Heart left ventricle (tissue), 16 donors: ENCODE data around the gene SLC45A3. TPM values are rescaled to one million over a fixed set of nuclear protein-coding genes. Genes with fewer than 3 reads are reported as not detected.
A peak's percentile ranks its signal among the peaks of the same experiment; 100 is the strongest.

ENCODE experiments used
- ATAC-seq, 4 donors: fragments of 200-7000 bp; cut with Tn5 transposase; one replicate each; pipeline ENCODE4 v1.9.1; 2020 to 2022; ENCODE audit warnings: moderate library complexity in 4 of 4, mild to moderate bottlenecking in 3 of 4, moderate number of reproducible peaks in 1 of 4
- DNase-seq, 5 donors: peaks; one replicate each; pipeline ENCODE4 v3.0.0-alpha.2; 2020
- H3K27ac ChIP-seq, 12 donors: fragments of 200-600 bp; sonication (generic) in 4 of 12; one replicate each; pipeline versions ENCODE4 v1.5.0 to v1.8.0; 2016 to 2022; ENCODE audit warnings: mild to moderate bottlenecking in 2 of 12
- H3K27me3 ChIP-seq, 9 donors: fragments of 200-600 bp; sonication (generic) in 2 of 9; one replicate each; pipeline versions ENCODE4 v1.5.1 to v1.8.0; 2016 to 2022; ENCODE audit warnings: mild to moderate bottlenecking in 3 of 9
- H3K36me3 ChIP-seq, 9 donors: fragments of 200-600 bp; sonication (generic) in 2 of 9; one replicate each; pipeline versions ENCODE4 v1.5.0 to v1.8.0; 2018 to 2022; ENCODE audit warnings: mild to moderate bottlenecking in 2 of 9
- H3K4me1 ChIP-seq, 12 donors: fragments of 200-600 bp; sonication (generic) in 4 of 12; one replicate each; pipeline versions ENCODE4 v1.5.0 to v1.8.0; 2016 to 2022; ENCODE audit warnings: mild to moderate bottlenecking in 3 of 12
- H3K4me3 ChIP-seq, 12 donors: fragments of 200-600 bp; sonication (generic) in 4 of 12; one replicate each; pipeline versions ENCODE4 v1.5.0 to v1.8.0; 2017 to 2022; ENCODE audit warnings: mild to moderate bottlenecking in 9 of 12, moderate library complexity in 4 of 12
- H3K9me3 ChIP-seq, 12 donors: fragments of 200-600 bp; sonication (generic) in 4 of 12; one replicate each; pipeline versions ENCODE4 v1.5.0 to v1.8.0; 2016 to 2022; ENCODE audit warnings: mild to moderate bottlenecking in 1 of 12
- POLR2A ChIP-seq, 2 donors: fragments of 450-650 bp; IDR thresholded peaks; one replicate each; pipeline ENCODE4 v1.6.1; 2017; ENCODE audit warnings: antibody characterized with exemption in 2 of 2, mild to moderate bottlenecking in 2 of 2, moderate library complexity in 2 of 2
- WGBS, 4 donors: extraction: QIAGEN DNeasy Blood & Tissue Kit in 2 of 4; methylation state at CpG; one replicate each; pipeline versions ENCODE4 v1.1.5 to v1.1.7; 2013 to 2018; 5-methylcytosine and 5-hydroxymethylcytosine counted together
- intact Hi-C, 10 donors: fragments of 100-400 bp; cut with DNase I; formaldehyde crosslinking; loops; one replicate each; pipeline versions ENCODE4 v1.11.1 to v1.14.2; 2022
- polyA plus RNA-seq, 2 donors: library from polyadenylated mRNA; stranded (reverse); fragments of 200-250 nt; gene quantifications; one replicate each; pipeline ENCODE4 v1.2.3, GENCODE V29; 2013
- total RNA-seq, 9 donors: library from RNA; depleted of rRNA in 2 of 9; stranded (reverse); fragments of >200 nt in 2 of 9; fragmentation: NEBNext Ultra II Directional in 3 of 9; extraction: Animal tissue kit (Norgen Biotek cat#: 25700) in 3 of 9; gene quantifications; one replicate each; pipeline versions ENCODE4 v1.1.0 to v1.2.4, GENCODE V29; 2016 to 2023
- TF ChIP-seq, protein P1 (sequence below), 12 donors: fragments of 200-600 bp; sonication (generic) in 4 of 12; IDR thresholded peaks; one replicate each; pipeline versions ENCODE4 v1.5.0 to v1.8.0; 2018 to 2022; ENCODE audit warnings: antibody characterized with exemption in 12 of 12, mild to moderate bottlenecking in 5 of 12
- donor health status: ischemic (EF 13 %, LVEDD 7.1; RV severe dilation, severe dysfunction).
- donor health status: healthy with polysubstance abuse.
- donor health status: DM: no; HTN: yes; CAD: no.
- donor health status: DM: no; HTN: no; CAD: no.
- donor health status: ischemic (EF 25% LVEDD 6.9; RV normal size, moderate dysfunction).
- donor health status: ischemic (EF 25% LVEDD 5.7; RV mildly dilated, moderate dysfunction).
- donor health status: healthy.
- donor health status: DM: yes; HTN: yes; CAD: no.
- donor health status: ischemic (EF 35%, LVEDD 5.7; RV mildly dilated, moderate dysfunction).
- donor health status: nonischemic (EF 11% LVEDD 7.7; RV severe dilation, severe dysfunction).
- donor health status: DM: yes; HTN: yes; CAD: no.
- donor health status: PGD.
- donor health status: ischemic (EF 29% LVEDD 5.4; RV normal size, mild dysfunction).
- donor health status: nonischemic (EF 23%, LVEDD 6.1; RV moderate dilation, normal function).

The SLC45A3 gene
- total and polyA plus RNA-seq, 11 donors = 1.2 to 6.1 (median 2.6) TPM

DNA sequence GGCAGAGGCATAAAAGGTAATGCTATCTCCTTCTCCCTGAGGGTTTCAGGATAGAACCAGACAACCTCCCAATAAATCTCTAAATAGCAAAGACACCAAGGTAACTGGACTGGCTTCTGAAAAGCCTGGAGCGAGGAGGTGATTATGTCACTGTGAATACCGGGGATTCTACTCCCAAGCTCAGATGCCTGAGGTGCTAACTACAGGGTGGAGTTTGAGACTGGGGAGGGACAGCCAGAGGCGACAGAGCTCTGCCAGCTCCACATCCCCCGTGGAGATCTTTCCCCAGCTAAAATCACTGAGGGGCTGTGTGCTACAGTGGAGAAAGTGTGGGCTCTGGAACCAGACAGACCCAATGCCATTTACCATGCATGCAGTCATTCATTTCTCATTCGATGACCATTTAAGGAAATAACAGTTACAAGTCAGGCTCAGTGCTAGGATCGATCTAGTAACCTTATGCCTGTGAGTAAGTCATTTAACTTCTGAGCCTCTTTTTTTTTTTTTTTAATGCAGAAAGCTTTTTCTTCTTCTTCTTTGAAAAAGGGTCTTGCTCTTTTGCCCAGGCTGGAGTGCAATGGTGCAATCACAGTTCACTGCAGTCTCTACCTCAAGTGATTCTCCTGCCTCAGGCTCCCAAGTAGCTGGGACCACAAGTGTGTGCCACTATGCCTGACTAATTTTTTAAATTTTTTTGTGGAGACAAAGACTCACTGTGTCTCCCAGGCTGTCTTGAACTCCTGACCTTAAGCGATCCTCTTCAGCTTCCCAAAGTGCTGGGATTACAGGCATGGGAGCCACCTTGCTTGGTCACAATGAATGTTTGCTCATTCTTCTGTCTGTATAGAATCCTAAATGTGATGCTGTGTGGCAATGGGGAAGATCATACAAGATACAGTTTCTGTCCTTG lies 8.1 kb upstream of the SLC45A3 start:
- TF ChIP-seq, protein P1, sequence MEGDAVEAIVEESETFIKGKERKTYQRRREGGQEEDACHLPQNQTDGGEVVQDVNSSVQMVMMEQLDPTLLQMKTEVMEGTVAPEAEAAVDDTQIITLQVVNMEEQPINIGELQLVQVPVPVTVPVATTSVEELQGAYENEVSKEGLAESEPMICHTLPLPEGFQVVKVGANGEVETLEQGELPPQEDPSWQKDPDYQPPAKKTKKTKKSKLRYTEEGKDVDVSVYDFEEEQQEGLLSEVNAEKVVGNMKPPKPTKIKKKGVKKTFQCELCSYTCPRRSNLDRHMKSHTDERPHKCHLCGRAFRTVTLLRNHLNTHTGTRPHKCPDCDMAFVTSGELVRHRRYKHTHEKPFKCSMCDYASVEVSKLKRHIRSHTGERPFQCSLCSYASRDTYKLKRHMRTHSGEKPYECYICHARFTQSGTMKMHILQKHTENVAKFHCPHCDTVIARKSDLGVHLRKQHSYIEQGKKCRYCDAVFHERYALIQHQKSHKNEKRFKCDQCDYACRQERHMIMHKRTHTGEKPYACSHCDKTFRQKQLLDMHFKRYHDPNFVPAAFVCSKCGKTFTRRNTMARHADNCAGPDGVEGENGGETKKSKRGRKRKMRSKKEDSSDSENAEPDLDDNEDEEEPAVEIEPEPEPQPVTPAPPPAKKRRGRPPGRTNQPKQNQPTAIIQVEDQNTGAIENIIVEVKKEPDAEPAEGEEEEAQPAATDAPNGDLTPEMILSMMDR (IDR thresholded peaks at IDR 0.05) = no peak
- no peak for TF ChIP-seq POLR2A (IDR thresholded peaks at IDR 0.05)
- Histone ChIP-seq H3K9me3 (no peaks in the 10 kb centered on the region), H3K4me1 (no peaks in the 10 kb centered on the region), H3K36me3 (no peaks in the 10 kb centered on the region), H3K27me3 (no peaks in the 10 kb centered on the region), H3K4me3 (no peak overlapping the region), H3K27ac (no peak overlapping the region)
- DNase-seq (no peak), ATAC-seq (no peak)
- 77 to 83% (median 78%) methylated on average over 7 of the region's 7 CpGs for WGBS, 4 donors
- intact Hi-C loops = no loop called here

DNA sequence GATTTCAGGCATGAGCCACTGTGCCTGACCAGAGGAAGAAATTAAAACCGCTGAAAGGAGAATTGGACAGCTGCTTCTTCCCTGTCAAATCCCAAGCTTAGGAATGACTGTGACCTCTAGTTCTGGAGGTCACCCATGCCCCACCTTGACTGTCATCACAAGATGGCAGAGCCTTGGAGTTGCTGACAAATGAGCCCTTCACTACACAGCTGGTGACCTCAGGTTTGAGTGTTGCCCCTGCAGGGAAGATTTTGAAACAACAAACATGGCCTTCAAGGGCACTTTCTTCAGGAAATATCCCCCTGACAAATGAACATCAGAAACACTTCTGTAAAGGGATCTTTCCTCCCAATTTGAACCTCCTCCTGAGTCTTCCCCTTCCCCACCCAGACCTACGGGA lies 6.9 kb upstream of the SLC45A3 start:
- Histone ChIP-seq H3K4me3 (no peak overlapping the region), H3K4me1 (no peaks in the 10 kb centered on the region), H3K27me3 (no peaks in the 10 kb centered on the region), H3K27ac (no peak overlapping the region), H3K9me3 (no peaks in the 10 kb centered on the region), H3K36me3 (no peaks in the 10 kb centered on the region)
- DNase-seq (no peak), ATAC-seq (no peak)
- TF ChIP-seq, protein P1 (IDR thresholded peaks at IDR 0.05) = no peak
- no peak for TF ChIP-seq POLR2A (IDR thresholded peaks at IDR 0.05)
- intact Hi-C loops = no loop called here
- WGBS, 4 donors = 78 to 89% (median 82%) methylated on average over 2 of the region's 2 CpGs

- Histone ChIP-seq H3K4me1 (peaks cover 4 to 35% (median 22%) of the 10 kb centered on the region in 12 donors), H3K4me3 (no peak overlapping the region), H3K27ac (no peak overlapping the region), H3K9me3 (no peaks in the 10 kb centered on the region), H3K27me3 (peaks cover 0 to 6% (median 0%) of the 10 kb centered on the region in 9 donors), H3K36me3 (no peaks in the 10 kb centered on the region)
- DNase-seq = no peak
- 81 to 88% (median 84%) methylated on average over 3 of the region's 3 CpGs for WGBS, 4 donors
- TF ChIP-seq, protein P1 (IDR thresholded peaks at IDR 0.05) = no peak
- TF ChIP-seq POLR2A (IDR thresholded peaks at IDR 0.05) = no peak
- no peak for ATAC-seq
- intact Hi-C loops = no loop called here
Observed at GRCh38 chr1:205681364-205681763, 1.1 kb upstream of the SLC45A3 start.

DNA sequence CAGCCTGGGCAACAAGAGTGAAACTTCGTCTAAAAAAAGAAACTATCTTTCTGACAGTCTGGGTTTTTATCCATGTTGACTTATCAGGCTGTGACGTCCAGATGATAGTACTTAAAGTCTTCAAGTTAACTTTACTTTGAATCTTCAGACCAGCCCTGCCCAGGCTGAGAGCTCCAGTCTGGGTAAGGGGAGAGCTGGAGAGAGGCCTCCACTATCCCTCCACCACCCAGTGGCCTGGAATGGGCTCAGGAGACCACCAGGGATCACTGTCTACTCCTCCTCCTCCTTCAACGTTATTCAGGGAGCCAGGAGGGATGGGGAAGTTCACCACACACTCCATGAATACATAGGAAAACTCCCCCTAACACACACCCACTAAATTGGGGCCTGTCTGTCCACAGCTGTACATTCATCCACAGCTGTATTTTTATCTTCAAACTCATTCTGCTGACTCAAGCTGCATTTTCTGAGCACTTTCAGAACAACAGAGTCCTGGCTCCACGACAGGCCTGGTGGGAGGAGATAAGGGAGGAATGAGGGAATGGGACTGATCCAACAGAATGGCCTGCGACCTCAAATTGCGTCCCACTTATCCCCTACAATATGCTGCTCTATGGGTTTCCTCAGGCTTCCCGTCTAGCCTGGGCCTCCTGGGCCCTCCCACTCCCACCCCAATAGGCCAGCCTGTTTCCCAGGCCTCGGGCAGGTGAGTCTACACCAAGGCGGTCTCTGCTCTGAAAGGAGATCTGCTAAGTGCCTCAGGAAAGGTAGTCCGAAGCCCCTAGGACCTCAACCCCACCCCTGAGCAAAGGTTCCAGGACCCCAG lies 1.8 kb downstream of the SLC45A3 start:
- H3K27me3 ChIP-seq = peaks cover 0 to 6% (median 0%) of the 10 kb centered on the region in 9 donors
- TF ChIP-seq POLR2A (IDR thresholded peaks at IDR 0.05) = no peak
- TF ChIP-seq, protein P1 (IDR thresholded peaks at IDR 0.05) = no peak
- DNase-seq = peak; percentile 47 to 69 (median 49)
- H3K9me3 ChIP-seq = no peaks in the 10 kb centered on the region
- intact Hi-C loops = loop anchor here in 2 of 10 donors (2.0 to 10.0 kb wide), 3 partner anchors 28 to 296 kb away; no protein-coding TSS in a partner anchor
- peak; percentile 26 to 64 (median 56) for ATAC-seq
- H3K27ac ChIP-seq = peak overlapping the region in 11 of 12 donors; percentile 8 to 78 (median 62)
- H3K4me3 ChIP-seq = peak overlapping the region in 11 of 12 donors; percentile 2 to 83 (median 65)
- 39 to 47% (median 41%) methylated on average over 10 of the region's 10 CpGs for WGBS, 4 donors
- H3K4me1 ChIP-seq = peaks cover 4 to 39% (median 26%) of the 10 kb centered on the region in 12 donors
- no peaks in the 10 kb centered on the region for H3K36me3 ChIP-seq
